Kidney (tissue), 14 donors: Measurements from ENCODE around the gene LMAN1L. TPM values are rescaled to one million over a fixed set of nuclear protein-coding genes. Genes with fewer than 3 reads are reported as not detected.

Experiments used
- DNase-seq, 5 donors: peaks; one replicate each; pipeline ENCODE4 v3.0.0-alpha.2; 2013 to 2020
- FAIRE-seq: peaks from 2 replicates; lab custom pipeline; 2012; peaks lifted over from hg19 to GRCh38; lab: Jason Lieb, UNC
- H3K27ac ChIP-seq, 2 donors: one replicate each; pipeline ENCODE4 v1.7.0; 2013; ENCODE audit warnings: low read depth in 2 of 2, low read length in 2 of 2, inconsistent platforms in 1 of 2
- H3K27me3 ChIP-seq: one replicate; pipeline ENCODE4 v1.7.1; 2013; ENCODE audit warnings: low read length, inconsistent platforms; ENCODE audit not compliant: control insufficient read depth, insufficient read depth
- H3K36me3 ChIP-seq, 3 donors: one replicate each; pipeline versions ENCODE4 v1.7.0 to v1.7.1; 2013; ENCODE audit warnings: low read length in 3 of 3, control low read depth in 1 of 3, inconsistent platforms in 1 of 3; ENCODE audit not compliant: insufficient read depth in 3 of 3, control insufficient read depth in 2 of 3
- H3K4me1 ChIP-seq, 3 donors: one replicate each; pipeline versions ENCODE4 v1.7.0 to v1.7.1; 2013; ENCODE audit warnings: low read length in 3 of 3, inconsistent platforms in 1 of 3, low read depth in 1 of 3; ENCODE audit not compliant: control insufficient read depth in 2 of 3, insufficient read depth in 2 of 3
- H3K4me3 ChIP-seq, 3 donors: one replicate each; pipeline versions ENCODE4 v1.7.0 to v1.8.1; 2013; ENCODE audit warnings: low read length in 3 of 3, control low read depth in 1 of 3, inconsistent platforms in 1 of 3
- H3K9ac ChIP-seq, 3 donors: one replicate each; pipeline versions ENCODE4 v1.7.0 to v1.7.1; 2013; ENCODE audit warnings: low read length in 3 of 3, control low read depth in 1 of 3, inconsistent platforms in 1 of 3
- H3K9me3 ChIP-seq, 3 donors: one replicate each; pipeline versions ENCODE4 v1.7.0 to v1.7.1; 2013; ENCODE audit warnings: low read length in 3 of 3, control low read depth in 1 of 3, inconsistent platforms in 1 of 3; ENCODE audit not compliant: control insufficient read depth in 2 of 3, insufficient read depth in 1 of 3
- intact Hi-C: fragments of 100-400 bp; cut with DNase I; formaldehyde crosslinking; loops from one replicate; pipeline ENCODE4 v1.11.1; 2022
- polyA plus RNA-seq: library from polyadenylated mRNA; stranded (reverse); fragments of 350-450 nt; fragmentation: Illumina TruSeq; extraction: RNeasy Lipid Tissue Mini Kit (QIAGEN cat#74804); gene quantifications from one replicate; pipeline ENCODE4 v1.2.3, GENCODE V29; 2014; ENCODE audit warnings: low read depth, low replicate concordance; ENCODE audit not compliant: insufficient read depth
- total RNA-seq: library from RNA; stranded (reverse); fragmentation: NEBNext Ultra II Directional; extraction: Animal tissue kit (Norgen Biotek cat#: 25700); gene quantifications from one replicate; pipeline ENCODE4 v1.2.1, GENCODE V29; 2021
- TF ChIP-seq, protein P1 (sequence below): IDR thresholded peaks from 3 replicates; pipeline ENCODE4 v1.5.1; 2012; ENCODE audit warnings: mild to moderate bottlenecking, moderate library complexity, borderline replicate concordance; ENCODE audit not compliant: insufficient read depth; ENCODE audit errors: extremely low read depth
- donor health status: control.
- donor health status: control.
- donor health status: control.
- donor health status: control.
- donor health status: control.
- donor health status: DM: yes; HTN: yes; CAD: no.
- donor health status: Normal renal cell carcinoma (clear cell type).

LMAN1L gene
- total and polyA plus RNA-seq, 2 donors from 2014 or later, result not detected

DNA sequence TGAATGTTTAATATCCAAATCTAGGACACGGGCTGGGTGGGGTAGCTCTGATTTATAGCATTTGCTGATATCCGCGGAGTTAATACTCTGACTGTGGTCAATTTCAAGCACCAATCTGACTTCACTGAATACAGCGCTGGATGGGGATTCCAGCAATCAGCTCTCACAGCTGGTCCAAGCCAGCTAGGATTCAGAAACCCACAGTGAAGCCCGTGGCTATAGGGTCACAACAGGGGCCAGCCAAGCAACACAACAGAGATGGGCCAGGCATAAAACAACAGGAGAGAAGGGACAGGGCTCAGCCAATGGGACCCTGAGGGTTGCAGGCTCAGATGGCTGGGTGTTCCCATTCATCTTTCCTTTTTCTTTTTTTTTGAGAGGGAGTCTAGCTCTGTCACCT, 5.4 kb upstream of the LMAN1L start:
- DNase-seq (peak in 1 of 5 donors; percentile 65), FAIRE-seq (no peak)
- intact Hi-C loops, result no loop called here
- Histone ChIP-seq H3K9me3 (no peaks in the 10 kb centered on the region), H3K27me3 (no peaks in the 10 kb centered on the region), H3K4me3 (no peak overlapping the region), H3K27ac (no peak overlapping the region), H3K4me1 (no peaks in the 10 kb centered on the region), H3K36me3 (peaks cover 0 to 4% (median 0%) of the 10 kb centered on the region in 3 donors), H3K9ac (no peak overlapping the region)
- TF ChIP-seq, protein P1, sequence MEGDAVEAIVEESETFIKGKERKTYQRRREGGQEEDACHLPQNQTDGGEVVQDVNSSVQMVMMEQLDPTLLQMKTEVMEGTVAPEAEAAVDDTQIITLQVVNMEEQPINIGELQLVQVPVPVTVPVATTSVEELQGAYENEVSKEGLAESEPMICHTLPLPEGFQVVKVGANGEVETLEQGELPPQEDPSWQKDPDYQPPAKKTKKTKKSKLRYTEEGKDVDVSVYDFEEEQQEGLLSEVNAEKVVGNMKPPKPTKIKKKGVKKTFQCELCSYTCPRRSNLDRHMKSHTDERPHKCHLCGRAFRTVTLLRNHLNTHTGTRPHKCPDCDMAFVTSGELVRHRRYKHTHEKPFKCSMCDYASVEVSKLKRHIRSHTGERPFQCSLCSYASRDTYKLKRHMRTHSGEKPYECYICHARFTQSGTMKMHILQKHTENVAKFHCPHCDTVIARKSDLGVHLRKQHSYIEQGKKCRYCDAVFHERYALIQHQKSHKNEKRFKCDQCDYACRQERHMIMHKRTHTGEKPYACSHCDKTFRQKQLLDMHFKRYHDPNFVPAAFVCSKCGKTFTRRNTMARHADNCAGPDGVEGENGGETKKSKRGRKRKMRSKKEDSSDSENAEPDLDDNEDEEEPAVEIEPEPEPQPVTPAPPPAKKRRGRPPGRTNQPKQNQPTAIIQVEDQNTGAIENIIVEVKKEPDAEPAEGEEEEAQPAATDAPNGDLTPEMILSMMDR, result no peak

DNA sequence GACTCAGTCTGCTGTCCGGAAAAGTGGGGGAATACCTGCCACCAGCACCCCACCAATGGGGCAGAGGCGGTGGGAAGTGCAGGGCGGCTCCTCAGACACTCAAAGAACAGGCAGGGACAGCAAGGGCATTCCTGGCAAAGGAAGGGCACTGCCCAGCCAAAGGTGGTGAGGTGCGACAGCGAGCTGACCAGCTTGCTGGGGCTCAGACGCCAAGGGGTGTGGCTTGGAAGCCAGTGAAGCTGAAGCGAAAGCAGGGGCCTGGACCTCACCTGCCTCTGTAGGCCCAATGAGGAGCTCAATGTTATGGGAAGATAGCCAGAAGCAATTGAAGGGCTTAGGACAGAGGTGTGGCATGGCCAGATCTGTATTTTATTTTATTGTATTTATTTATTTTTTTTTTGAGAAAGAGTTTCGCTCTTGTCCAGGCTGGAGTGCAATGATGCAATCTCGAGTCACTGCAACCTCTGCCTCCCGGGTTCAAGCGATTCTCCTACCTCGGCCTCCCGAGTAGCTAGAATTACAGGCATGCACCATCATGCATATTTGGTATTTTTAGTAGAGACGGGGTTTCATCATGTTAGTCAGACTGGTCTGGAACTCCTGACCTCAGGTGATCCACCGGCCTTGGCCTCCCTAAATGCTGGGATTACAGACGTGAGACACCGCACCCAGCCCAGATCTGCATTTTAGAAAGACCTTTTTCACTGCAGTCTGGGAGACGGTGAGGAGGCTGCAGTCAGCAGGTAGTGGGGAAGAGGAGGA, 4.4 kb upstream of the LMAN1L start:
- no peak overlapping the region for H3K9ac ChIP-seq
- H3K36me3 ChIP-seq, result peaks cover 0 to 3% (median 0%) of the 10 kb centered on the region in 3 donors
- H3K9me3 ChIP-seq, result no peaks in the 10 kb centered on the region
- DNase-seq (no peak), FAIRE-seq (no peak)
- no peaks in the 10 kb centered on the region for H3K27me3 ChIP-seq
- no peak overlapping the region for H3K4me3 ChIP-seq
- TF ChIP-seq, protein P1, result no peak
- no peaks in the 10 kb centered on the region for H3K4me1 ChIP-seq
- H3K27ac ChIP-seq, result no peak overlapping the region
- intact Hi-C loops, result no loop called here

DNA sequence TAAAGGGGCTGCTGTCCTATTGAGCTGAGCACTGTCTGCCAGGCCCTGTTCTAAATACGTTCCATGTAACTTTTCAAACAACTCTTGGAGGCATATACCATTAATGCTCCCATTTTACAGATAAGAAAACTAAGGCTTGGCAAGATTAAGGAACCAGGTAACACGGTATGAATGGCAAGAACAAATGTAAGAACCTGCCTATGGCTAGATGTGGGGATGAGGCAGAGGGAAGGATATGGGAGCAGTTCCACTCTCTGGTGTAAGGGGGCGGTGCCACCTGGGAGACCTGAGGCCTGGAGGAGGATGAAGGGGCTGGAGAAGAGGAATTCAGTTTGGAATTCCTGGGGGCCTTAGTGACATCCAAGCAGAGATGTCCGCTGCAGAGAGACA, 3.8 kb upstream of the LMAN1L start:
- Histone ChIP-seq H3K27me3 (no peaks in the 10 kb centered on the region), H3K36me3 (no peaks in the 10 kb centered on the region), H3K4me1 (no peaks in the 10 kb centered on the region), H3K9ac (no peak overlapping the region), H3K27ac (no peak overlapping the region), H3K9me3 (no peaks in the 10 kb centered on the region), H3K4me3 (no peak overlapping the region)
- intact Hi-C loops, result no loop called here
- FAIRE-seq (no peak), DNase-seq (no peak)
- TF ChIP-seq, protein P1, result no peak

DNA sequence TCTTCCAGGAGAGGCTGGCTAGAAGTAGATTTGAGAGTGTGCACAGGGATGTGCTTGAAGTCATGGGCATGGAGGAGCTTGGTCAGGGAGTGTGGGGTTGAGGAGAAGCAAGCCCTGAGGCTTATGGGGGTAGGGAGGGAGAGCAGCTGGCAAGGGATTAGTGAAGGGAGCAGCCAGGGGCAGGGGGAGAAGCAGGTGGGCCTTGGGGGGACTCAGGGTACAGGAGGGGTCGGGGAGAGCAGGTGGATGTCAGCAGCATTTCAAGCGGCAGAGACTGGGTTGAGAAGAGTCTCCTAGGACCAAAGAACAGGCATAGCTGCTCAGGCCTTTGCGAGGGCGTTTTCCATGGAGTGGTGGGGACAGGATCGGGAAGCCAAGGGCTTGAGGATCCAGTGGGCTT, 3.4 kb upstream of the LMAN1L start:
- no peak overlapping the region for H3K4me3 ChIP-seq
- DNase-seq, result no peak
- H3K36me3 ChIP-seq, result no peaks in the 10 kb centered on the region
- H3K9ac ChIP-seq, result no peak overlapping the region
- H3K27me3 ChIP-seq, result no peaks in the 10 kb centered on the region
- intact Hi-C loops, result no loop called here
- TF ChIP-seq, protein P1, result no peak
- no peaks in the 10 kb centered on the region for H3K4me1 ChIP-seq
- FAIRE-seq, result no peak
- H3K9me3 ChIP-seq, result no peaks in the 10 kb centered on the region
- H3K27ac ChIP-seq, result no peak overlapping the region
